T47D (cell line): ENCODE measurements around the gene NOVA1.
A peak's percentile ranks its signal among the peaks of the same experiment; 100 is the strongest.

Source experiments
- DNase-seq, 2 experiments: peaks; one replicate each; pipeline versions ENCODE4 v3.0.0 to v3.0.0-alpha.2; 2011 to 2012; ENCODE audit warnings: low read depth in 1 of 2, low spot score in 1 of 2
- JUND ChIP-seq: IDR thresholded peaks from 2 replicates; pipeline ENCODE4 v1.6.1; 2012; ENCODE audit warnings: low read depth
- in situ Hi-C: cut with HindIII; loops from 2 replicates; pipeline ENCODE4 v1.10.0; 2016; ENCODE audit warnings: low sequenced_read_pairs, low pct_unique_long_range_greater_than_20kb

The NOVA1 gene

DNA sequence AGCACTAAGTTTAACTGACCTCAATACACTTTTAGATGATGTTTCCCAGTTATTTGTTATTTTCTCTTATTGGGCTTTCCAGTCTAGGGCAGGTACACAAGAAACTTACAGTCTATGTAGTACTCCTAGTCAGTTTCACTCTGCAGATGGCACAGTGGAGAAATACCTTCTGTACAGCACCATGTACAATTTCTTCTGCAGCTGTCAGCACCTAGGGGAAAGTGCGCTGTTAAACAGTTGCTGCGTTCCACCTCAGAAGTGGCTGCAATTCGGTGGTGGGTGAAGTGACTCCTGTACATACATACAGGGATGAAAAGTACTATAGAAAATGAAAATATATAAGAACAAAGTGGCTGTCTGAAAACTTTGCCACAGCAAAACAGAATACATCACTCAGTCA, 48.3 kb downstream of the NOVA1 start:
- no peak for TF ChIP-seq JUND
- in situ Hi-C loops = no loop called here
- no peak for DNase-seq

DNA sequence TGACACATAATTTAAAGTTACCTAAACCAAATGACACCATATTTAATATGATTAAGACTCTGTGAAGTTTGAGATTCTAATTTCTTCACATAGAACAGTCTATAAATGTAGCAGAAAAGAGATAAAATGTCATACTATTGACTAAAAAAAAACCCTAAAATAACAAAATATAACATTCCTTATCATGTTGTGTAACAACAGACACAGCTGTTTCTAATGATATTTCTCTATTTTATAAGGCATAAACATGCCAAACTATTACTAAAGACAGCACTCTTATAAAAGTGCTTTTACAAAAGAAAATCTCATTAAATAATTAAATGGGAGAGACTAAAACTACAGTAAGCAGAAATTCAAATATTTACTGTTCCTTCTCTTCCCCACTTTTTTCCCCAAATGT, 49.4 kb downstream of the NOVA1 start:
- DNase-seq = no peak
- no peak for TF ChIP-seq JUND
- in situ Hi-C loops = no loop called here

DNA sequence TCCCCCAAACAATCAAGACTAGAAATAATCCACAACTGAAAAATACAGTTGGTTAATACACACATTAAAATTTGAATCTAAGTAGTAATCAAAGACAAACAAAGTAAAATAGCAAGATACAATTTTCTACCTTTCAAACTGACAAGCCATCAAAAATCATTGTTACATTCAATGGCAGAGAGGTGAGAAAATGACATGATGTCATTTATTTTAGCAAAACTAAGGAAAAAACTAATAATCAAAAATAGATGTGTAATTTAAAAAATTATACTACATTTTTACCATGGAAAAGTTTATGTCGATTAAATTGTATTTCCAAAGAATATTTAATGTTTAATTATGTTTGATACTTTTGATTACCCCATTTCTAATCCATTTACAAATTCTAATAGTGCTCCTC, 59.7 kb downstream of the NOVA1 start:
- in situ Hi-C loops = no loop called here
- no peak for TF ChIP-seq JUND
- DNase-seq = no peak

DNA sequence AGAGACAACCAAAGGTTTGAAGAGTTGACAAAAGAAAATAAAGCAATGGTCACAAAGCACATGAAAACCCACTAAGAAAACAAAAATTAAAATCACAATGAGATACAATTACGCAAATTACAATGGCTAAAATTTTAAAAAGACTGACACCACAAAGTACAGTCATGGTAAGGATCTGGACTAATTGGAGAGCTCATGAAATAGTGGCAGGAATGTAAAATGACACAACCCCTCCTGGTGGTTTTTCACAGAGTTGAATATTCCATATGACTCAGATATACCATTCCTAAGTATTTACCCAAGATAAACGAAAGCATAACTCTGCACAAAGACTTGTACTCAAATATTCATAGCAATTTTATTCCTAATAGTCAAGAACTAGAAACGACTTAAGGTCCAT, 65.9 kb downstream of the NOVA1 start:
- no peak for TF ChIP-seq JUND
- DNase-seq = peak in 1 of 2 experiments; percentile 44
- in situ Hi-C loops = no loop called here

DNA sequence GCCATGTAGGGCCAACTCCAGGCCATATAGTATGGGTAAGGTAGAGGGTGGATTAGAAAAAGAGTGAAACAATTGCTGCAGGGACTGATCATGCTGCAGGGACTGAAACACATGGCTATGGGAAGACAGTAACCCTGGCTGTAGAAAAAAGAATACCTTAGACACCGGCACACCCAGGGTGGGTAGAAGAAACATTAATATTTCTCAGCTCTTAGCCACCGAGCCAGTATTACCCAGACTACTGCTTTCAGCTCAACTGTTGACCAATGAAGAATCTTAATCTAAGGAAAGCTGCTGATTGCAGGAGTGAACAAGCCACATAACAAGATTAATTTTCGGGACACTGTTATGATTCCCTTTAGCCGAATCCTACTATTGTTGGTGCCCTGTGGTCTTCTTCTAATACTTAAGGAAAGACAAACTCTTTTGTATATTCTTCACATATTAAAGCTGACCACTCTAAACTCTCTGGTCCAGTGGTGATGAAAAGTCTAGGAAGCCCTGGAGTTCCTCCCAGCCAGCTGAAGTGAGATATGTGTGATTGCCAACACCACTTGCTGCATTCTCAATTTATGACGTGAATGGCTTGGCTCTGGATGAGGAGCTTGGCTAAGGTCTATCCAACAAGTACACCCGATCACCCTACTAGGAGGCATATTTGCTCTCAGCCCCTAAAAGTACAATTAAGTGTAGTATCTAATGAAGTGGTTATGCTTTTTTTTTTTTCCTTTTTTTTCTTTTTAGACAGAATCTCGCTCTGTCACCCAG, 69.2 kb downstream of the NOVA1 start:
- no peak for DNase-seq
- in situ Hi-C loops = no loop called here
- TF ChIP-seq JUND = no peak

DNA sequence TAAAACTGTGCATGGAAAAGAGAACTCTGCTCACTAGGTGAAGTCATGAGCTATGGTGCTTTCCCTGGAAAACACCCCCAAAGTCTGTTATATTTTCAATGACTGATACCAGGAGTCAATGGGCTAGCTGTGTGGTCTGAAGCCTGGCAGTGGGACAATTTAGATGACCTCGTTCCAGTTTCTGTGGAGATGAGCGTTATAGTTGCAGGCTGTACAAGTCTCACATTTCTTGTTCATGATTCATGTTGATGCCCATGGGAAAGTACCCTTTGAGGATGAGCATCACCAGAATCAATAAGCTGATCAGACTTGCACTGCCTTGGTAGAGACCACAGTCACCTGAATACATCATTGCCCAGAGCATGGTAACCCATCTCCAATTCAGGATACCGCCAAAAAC, 70.7 kb downstream of the NOVA1 start:
- in situ Hi-C loops = no loop called here
- no peak for TF ChIP-seq JUND
- DNase-seq = no peak

DNA sequence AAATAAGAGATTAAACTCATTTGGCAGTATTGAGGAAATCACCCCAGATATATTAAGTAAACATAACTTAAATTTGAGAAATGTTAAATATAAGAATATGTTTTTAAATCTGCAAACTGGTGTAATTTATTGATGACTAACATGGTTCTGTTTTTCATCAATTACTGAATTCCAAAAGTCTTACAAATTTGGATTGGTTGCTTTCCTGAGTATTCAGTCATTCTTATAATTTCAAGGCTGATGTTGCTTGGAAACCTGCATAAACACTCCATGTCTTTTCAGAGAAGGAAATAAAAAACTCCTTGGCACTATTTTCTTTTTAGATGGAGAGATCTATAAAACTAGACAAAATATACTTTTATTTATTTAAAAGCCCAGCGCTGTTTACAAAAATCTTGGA, 71.7 kb downstream of the NOVA1 start:
- no peak for TF ChIP-seq JUND
- DNase-seq = no peak
- in situ Hi-C loops = no loop called here

DNA sequence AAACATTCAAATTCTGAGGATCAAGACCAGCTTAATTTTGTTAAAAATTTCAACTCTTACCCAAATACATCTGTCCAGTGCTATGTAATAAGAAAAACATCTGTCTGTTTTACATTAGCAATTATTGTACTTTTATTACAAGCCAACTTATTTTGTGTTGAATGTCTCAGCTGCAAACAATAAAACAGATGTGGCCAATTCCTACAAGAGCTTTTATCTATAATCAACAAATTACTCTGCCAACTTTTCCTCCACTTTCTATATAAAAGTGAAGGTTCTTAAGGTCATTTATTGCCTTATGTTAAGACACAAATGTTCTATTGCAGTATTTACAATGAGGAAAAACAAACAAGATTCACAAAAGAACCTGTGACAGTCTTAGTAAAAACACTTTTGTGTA, 72.7 kb downstream of the NOVA1 start:
- no peak for DNase-seq
- in situ Hi-C loops = no loop called here
- no peak for TF ChIP-seq JUND

DNA sequence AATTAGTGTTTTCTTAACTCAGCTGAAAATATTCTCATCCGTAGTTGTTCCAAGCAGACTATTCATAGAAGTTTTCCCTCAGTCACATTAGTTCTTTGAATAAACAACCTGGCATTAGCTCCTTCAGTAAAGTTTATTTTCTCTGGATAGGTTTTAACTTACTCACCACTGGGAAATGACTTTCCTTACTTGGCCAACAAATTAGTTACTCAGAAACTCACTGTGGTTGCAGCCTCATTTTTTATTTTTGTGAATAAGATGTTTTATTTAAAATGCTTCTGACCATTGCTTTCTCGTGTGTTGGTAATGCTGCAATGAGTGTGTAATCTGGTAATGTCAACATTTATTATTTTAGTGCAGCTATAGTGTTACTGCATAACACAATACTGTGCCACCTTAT, 74.9 kb downstream of the NOVA1 start:
- in situ Hi-C loops = no loop called here
- TF ChIP-seq JUND = no peak
- no peak for DNase-seq

DNA sequence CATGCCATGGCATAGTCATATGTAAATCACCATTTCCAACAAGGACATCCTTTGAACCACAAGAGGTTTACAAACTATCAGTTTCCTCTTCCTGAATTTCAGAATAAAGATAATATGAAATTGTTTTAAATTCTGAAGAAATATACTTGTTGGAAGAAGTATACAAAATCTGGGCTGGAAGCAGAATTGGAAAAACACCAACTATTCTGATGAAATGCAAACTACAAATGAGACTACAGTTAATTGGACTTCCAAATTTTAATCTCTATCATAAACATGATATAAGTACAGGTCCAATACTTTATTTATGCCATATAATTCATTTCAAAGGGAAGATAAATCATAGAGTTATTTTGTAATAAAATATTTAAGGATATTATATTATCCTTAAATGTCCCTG, 80.1 kb downstream of the NOVA1 start:
- no peak for DNase-seq
- in situ Hi-C loops = no loop called here
- no peak for TF ChIP-seq JUND

DNA sequence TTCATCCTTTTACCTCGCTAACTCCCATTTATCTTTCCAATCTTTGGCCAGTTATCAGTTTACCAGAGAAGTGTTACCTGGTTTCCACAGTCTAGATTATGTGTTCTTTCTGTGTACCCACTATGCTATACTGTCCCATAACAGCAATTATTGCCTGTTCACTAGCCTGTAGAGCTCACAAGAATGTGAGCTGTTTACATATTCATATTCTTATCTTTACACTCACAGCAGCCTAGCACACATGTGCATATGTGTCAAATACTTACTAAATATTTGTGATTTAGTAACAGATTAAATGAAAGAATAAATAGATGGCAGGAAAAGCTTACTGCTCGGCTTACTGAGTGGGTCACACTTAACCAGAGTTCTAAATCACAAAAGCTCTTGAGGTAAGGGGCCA, 97.8 kb downstream of the NOVA1 start:
- TF ChIP-seq JUND = no peak
- in situ Hi-C loops = no loop called here
- DNase-seq = no peak

DNA sequence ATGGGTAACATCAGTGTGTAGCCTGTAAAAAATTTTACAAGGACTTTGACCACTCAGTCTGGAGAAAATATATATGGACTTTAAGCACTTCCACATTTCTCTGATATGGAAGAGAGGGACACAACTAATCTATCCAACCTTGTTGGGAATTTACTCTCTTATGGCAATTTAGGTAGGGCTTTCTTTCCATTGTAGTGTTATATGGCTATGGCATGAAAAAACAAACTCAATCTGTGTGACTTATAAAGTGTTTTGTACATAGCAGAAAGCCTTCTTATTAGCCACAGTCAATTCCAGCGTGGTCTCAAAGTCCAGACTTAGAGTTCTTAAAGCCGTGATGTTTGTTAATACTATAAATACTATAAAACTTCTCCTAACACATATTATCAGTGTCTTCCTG, 98.3 kb downstream of the NOVA1 start:
- TF ChIP-seq JUND = no peak
- in situ Hi-C loops = no loop called here
- no peak for DNase-seq

DNA sequence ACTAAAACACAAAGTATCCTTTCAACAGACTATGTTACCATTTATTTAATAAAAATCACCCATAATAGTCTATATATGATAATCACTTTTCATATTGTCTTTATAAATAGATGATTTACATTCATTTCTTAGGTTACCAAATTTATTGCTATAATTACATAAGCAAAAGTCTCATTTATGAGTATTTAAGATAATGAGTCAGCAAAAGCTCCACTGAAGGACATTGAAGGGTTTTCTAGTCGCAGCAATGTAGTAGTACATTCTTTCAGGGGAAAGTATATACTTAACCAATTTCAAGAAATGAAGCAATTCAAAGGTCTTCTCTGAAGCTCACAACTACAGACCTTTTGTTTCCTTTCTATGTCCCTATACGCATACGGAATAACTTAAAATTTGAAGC, 110.9 kb downstream of the NOVA1 start:
- no peak for TF ChIP-seq JUND

DNA sequence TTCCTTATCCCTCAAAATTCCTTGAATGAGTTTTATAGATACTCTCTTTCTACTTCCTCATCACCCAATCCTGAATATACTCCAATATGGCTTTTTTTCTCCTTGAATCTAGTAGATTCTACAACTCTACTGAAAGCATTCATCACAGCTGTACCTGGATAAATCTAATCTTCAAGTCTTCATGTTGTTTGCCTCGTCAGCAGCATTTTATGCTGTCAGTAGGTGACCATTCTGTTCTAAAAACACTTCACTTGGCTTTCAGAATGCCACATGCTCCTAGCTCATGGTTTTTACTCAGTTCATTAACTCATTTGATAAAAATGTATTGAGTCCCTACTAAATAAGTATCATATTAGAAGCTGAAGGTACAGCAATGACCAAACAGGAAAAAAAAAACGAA, 113.3 kb downstream of the NOVA1 start:
- no peak for TF ChIP-seq JUND
- no peak for DNase-seq
- in situ Hi-C loops = no loop called here

More for the DNA sequence above, 110.9 kb downstream of the NOVA1 start:
- DNase-seq = no peak
- in situ Hi-C loops = no loop called here
